PC-3 (cell line): Measurements from ENCODE around the gene RNPEP.

Experiments
- EZH2 ChIP-seq: fragments of 300-600 bp; sonication (generic); IDR thresholded peaks from one replicate; pipeline ENCODE4 v1.6.1; 2017; ENCODE audit warnings: antibody characterized with exemption, mild to moderate bottlenecking, low read length; ENCODE audit not compliant: unreplicated experiment
- TF ChIP-seq, protein P1 (sequence below): fragments of 300-600 bp; sonication (generic); conservative IDR thresholded peaks from 2 replicates; pipeline ENCODE4 v1.5.1; 2017; ENCODE audit warnings: antibody characterized with exemption, low read depth, mild to moderate bottlenecking, low read length

DNA sequence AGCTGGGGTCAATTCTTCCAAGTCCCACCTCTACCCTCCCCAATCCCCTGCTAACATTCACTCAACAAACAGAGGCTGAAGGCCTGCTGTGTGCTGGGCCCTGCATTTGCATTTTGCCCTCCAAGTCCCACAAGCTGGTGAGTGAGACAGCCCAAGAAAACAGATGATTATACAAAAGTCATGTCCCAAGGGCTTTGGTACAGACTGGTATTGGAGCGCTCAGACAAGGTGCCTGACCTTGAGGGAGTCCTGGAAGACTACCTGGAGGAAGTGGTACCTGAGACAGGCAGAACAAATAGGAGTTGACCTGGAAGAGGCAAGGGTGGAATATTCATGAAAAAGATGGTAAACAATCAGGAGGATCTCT is 40.3 kb upstream of the RNPEP start:
- TF ChIP-seq, protein P1, sequence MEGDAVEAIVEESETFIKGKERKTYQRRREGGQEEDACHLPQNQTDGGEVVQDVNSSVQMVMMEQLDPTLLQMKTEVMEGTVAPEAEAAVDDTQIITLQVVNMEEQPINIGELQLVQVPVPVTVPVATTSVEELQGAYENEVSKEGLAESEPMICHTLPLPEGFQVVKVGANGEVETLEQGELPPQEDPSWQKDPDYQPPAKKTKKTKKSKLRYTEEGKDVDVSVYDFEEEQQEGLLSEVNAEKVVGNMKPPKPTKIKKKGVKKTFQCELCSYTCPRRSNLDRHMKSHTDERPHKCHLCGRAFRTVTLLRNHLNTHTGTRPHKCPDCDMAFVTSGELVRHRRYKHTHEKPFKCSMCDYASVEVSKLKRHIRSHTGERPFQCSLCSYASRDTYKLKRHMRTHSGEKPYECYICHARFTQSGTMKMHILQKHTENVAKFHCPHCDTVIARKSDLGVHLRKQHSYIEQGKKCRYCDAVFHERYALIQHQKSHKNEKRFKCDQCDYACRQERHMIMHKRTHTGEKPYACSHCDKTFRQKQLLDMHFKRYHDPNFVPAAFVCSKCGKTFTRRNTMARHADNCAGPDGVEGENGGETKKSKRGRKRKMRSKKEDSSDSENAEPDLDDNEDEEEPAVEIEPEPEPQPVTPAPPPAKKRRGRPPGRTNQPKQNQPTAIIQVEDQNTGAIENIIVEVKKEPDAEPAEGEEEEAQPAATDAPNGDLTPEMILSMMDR: no peak
- TF ChIP-seq EZH2: no peak
